ENCODE results near the gene RSPH10B.
"Not testable (repeated sequence)": the region's sequence is repeated elsewhere in the genome, so short reads cannot be mapped to it uniquely, and the experiment has no call there.

The RSPH10B gene

GRCh38 chr7:5926263-5926870 is 44.1 kb downstream of the RSPH10B start:
- not testable (repeated sequence) for DNase-seq (ENCODE audit: low read depth)

DNA sequence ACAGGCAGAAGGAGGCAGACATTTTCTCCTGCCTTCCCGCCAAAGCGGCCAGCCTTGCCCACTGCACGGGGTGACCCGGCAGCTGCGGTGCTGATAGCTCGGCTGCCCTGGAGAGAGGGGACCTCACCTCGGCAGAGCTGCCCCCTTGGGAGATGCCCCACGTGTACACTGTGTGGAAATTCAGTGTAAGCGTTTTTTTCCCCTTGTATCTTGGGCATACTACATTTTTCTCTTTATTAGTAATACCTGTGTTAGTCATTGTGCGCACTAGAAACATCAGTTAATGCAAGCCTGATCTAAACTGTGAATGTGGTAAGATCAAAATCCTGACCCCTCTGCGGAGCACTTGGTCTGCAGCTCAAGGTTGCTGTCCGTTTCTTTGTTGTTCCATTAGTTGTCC is 45.9 kb downstream of the RSPH10B start:
- not testable (repeated sequence) for DNase-seq (ENCODE audit: low read depth)

- not testable (repeated sequence) for DNase-seq (ENCODE audit: low read depth)
Measured at GRCh38 chr7:5924180-5924579, 46.3 kb downstream of the RSPH10B start.

- not testable (repeated sequence) for DNase-seq (ENCODE audit: low read depth)
Measured at GRCh38 chr7:5916529-5916928, 54.0 kb downstream of the RSPH10B start.

DNA sequence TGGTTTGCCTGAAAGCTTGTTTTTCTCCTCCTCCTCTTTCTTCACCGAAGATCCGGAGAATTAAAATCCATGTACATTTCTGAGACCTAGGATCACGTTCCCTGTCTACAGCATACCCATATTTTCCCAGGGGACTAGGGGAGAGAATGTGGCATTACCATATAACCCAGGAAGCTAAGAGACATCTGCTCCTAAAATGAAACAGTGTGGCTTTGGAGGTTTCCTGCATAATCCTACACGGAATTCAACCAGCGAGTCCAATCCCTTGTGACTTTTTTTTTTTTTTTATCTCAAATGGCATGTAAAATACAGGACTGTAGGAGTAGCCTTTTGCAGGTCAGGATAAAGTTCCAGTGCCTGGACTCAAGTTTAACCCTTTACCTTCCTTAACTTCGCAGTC is 61.7 kb downstream of the RSPH10B start:
- not testable (repeated sequence) for DNase-seq (ENCODE audit: low read depth)

GRCh38 chr7:5904726-5905125 is 65.8 kb downstream of the RSPH10B start:
- not testable (repeated sequence) for DNase-seq (ENCODE audit: low read depth)

GRCh38 chr7:5903002-5903401 is 67.5 kb downstream of the RSPH10B start:
- DNase-seq (ENCODE audit: low read depth) = not testable (repeated sequence)

- peak; percentile 81 for DNase-seq (ENCODE audit: low read depth)
Measured at GRCh38 chr7:5898480-5899224, 71.8 kb downstream of the RSPH10B start, which contains the start of gene CCZ1. Gene CCZ1, plus strand, starts transcription at chr7:5898733. Its CDS starts 67 bp downstream, at chr7:5898800.

- DNase-seq (ENCODE audit: low read depth) = not testable (repeated sequence)
Measured at GRCh38 chr7:5897369-5897919, 73.0 kb downstream of the RSPH10B start.

DNA sequence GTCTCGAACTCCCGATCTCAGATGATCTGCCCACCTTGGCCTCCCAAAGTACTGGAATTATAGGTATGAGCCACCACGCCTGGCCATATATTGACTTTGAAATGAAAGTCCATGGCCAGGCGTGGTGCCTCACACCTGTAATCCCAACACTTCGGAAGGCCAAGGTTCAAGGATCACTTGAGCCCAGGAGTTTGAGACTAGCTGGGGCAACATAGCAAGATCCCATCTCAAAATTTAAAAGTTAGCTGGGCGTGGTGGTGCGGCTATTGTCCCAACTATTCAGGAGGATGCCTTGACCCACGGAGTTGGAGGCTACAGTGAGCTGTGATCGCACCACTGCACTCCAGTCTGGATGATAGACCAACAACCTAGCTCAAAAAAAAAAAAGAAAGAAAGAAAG is 78.0 kb downstream of the RSPH10B start:
- DNase-seq (ENCODE audit: low read depth) = no peak

DNA sequence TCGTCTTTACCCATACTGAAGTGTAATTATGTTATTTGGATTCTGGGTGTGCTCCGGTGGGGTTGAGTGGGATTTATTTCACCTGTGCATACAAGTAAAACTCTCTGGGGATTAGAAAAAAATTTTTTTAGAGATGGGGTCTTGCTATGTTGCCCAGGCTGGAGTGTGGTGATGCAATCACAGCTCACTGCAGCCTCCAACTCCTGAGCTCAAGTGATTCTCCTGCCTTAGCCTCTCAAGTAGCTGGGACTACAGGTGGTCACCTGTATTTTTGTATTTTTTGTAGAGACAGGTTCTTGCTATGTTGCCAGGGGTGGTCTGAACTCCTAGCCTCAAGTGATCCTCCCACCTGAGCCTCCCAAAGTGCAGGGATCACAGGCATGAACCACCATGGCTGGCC is 80.2 kb downstream of the RSPH10B start:
- not testable (repeated sequence) for DNase-seq (ENCODE audit: low read depth)

GRCh38 chr7:5888021-5888420 is 82.5 kb downstream of the RSPH10B start:
- DNase-seq (ENCODE audit: low read depth) = not testable (repeated sequence)

GRCh38 chr7:5884431-5884830 is 86.1 kb downstream of the RSPH10B start:
- DNase-seq (ENCODE audit: low read depth) = not testable (repeated sequence)

GRCh38 chr7:5880106-5880505 is 90.4 kb downstream of the RSPH10B start:
- DNase-seq (ENCODE audit: low read depth) = not testable (repeated sequence)

GRCh38 chr7:5879591-5879990 is 90.9 kb downstream of the RSPH10B start:
- DNase-seq (ENCODE audit: low read depth) = not testable (repeated sequence)
